CD4-positive, alpha-beta T cell treated with Interferon gamma for 1 hour (primary cell): Measurements from ENCODE around the gene IL2RA.
"Not testable (repeated sequence)": the region's sequence is repeated elsewhere in the genome, so short reads cannot be mapped to it uniquely, and the experiment has no call there.

Experiments
- DNase-seq: peaks from one replicate; pipeline ENCODE4 v3.0.0-alpha.2; 2020

The IL2RA gene

GRCh38 chr10:5976512-5977470 is 85.4 kb downstream of the IL2RA start:
- DNase-seq = no peak

DNA sequence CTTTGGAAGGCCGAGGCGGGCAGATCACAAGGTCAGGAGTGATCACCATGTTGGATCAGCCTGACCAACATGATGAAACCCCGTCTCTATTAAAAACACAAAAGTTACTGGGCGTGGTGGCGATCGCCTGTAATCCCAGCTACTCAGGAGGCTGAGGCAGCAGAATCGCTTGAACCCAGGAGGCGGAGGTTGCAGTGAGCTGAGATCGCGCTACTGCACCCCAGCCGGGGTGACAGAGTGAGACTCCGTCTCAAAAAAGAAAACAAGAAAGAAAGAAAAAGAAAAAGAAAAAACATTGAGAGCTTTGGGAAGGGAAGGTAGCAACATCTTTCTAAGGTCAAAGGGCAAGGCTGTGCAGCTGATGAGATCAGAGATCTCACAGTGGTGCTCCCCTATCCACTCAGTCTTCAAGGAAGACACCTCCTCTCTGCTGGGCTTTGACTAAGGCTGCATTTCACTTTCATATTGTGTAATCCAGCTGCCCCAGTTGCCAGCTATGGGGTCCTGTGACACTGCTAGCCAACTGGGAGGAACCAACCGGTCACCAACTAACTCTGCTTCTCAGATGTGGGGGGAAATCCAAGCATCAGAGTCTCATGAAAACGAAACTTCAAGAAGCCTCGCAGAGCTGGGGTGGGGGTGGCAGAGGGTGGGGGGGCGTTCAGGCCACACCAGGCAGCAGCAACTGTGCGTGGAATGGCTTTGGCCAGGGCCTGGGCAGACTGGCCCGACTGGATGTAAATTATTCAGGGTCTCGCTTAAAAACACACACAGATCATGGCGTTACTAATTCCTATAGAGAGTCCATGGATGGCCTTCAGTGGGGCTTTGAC is 86.3 kb downstream of the IL2RA start:
- DNase-seq = peak; percentile 72

- DNase-seq = no peak
Observed at GRCh38 chr10:5973069-5973468, 89.1 kb downstream of the IL2RA start.

- no peak for DNase-seq
Observed at GRCh38 chr10:5971886-5972285, 90.3 kb downstream of the IL2RA start.

GRCh38 chr10:5971315-5971832 is 90.8 kb downstream of the IL2RA start:
- no peak for DNase-seq

GRCh38 chr10:5970527-5970926 is 91.6 kb downstream of the IL2RA start:
- DNase-seq = no peak

- DNase-seq = no peak
Observed at GRCh38 chr10:5970066-5970465, 92.1 kb downstream of the IL2RA start.

DNA sequence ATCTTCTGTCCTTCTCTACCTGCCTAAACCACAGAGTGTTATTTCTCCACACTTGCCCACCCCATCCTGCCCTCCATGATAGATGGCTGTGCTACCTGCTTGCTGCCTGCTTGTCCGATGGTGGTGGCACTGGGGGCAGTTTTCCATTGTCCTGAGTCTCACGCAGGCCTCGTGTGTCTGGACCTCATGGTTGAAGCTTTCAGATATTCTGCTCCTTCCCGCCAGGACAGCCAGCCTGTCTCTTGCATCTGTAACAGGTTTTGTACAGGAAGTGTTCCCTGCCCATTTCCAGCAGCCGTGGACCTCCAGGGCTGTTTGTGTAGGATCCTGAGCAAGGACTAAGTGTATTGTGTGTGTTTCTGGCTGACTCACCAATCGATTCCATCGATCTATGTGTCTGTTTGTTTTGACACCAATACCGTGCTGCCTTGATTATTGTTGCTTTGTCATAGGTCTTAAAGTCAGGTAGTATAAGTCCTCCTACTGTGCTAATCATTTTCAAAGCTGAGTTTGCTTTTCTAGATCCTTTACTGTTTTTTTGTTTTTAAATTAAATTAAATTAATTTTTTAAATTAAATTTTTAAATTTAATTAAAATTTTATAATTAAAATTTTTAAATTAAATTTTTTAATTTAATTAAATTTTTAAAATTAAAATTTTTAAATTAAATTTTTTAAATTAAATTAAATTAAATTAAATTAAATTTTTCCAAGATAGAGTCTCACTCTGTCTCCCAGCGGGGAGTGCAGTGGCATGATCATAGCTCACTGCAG is 93.3 kb downstream of the IL2RA start:
- DNase-seq = no peak

- DNase-seq = no peak
Observed at GRCh38 chr10:5968037-5968680, 94.0 kb downstream of the IL2RA start.

DNA sequence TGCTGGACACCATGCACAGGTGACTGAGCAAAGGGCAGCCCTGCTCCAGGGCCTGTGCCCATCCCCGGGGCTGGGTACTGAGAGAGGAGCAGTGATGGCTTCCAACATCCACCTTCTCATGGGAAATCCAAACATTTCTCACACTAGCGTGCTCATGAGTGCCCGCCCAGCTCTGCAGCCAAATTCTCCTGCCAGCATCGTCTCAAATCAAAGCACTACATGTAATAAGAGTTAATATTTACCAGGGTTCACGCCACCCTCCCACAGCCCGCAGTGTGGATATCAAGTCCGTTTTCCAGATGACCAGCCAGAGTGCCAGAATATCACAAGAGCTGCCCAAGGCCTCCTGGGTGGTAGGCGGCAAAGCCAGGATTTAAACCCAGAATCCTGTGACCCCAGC is 96.9 kb downstream of the IL2RA start:
- DNase-seq = no peak

DNA sequence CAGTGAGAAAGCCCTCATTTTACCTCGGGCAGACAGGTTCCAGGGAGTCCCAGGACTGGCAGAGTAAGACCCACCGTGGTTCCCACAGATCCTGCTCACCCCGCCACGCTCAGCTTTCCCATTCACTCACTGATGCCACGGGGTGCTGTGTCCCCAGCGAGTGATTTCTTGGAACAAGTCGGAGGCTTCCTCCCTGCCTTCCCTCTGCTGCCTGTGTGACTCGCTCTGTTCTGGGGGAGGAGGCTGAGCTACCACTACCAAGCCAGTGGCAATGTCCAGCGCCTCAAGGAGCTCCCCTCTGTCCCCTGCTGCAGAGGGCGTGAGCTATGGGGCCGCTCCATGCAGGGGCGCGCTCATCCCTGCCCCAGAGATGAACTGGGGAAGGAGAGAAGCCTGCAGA is 97.4 kb downstream of the IL2RA start:
- DNase-seq = no peak

- DNase-seq = no peak
Observed at GRCh38 chr10:5963591-5963990, 98.6 kb downstream of the IL2RA start.

DNA sequence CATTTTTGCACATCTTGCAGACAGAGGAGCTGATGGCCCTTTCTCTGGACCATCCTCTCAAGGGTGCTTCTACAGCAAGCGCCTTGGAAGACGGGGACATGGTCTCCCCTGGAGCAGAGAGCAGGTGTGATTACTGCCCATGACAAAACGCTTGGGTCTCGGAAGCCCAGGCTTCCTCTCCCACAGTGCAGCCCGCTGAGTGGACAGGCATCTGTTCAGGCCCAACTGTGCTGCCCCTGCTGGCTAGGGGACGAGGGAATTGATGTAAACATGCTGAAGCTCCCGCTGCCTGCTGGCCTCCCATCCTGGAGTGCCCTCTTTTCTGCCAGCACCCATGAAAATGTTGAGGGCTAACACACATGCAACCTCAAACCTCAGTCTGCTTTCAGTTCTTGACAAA is 99.1 kb downstream of the IL2RA start:
- DNase-seq = no peak

DNA sequence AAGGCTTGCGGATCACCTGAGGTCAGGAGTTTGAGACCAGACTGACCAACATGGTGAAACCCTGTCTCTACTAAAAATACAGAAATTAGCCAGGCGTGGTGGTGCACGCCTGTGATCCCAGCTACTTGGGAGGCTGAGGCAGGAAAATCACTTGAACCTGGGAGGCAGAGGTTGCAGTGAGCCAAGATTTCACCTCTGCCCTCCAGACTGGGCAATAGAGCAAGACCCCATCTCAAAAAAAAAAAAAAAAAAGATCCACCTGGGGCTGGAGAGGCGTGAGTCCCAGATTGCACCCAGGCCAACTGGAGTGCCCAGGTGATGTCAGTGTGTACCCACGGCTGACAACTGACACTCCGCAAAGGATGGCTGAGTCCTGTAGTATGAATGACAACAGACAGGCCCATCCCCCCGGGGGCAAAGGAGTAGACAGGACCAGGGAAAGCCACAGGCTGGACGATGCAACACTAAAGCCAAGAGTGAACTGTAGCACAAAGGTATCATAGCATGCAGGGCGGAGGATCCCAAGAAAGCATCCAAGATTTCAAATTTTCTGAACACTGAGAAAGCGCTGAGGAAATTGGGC is 99.7 kb downstream of the IL2RA start:
- not testable (repeated sequence) for DNase-seq

- no peak for DNase-seq
Observed at GRCh38 chr10:5961405-5962100, 100.6 kb downstream of the IL2RA start.

DNA sequence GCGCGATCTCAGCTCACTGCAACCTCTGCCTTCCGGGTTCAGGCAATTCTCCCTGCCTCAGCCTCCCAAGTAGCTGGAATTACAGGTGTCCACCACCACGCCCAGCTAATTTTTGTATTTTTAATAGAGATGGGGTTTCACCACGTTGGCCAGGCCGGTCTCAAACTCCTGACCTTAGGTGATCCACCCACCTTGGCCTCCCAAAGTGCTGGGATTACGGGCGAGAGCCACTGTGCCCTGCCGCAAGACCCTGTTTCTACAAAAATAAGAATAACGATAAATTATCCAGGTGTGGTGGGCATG is 101.2 kb downstream of the IL2RA start:
- not testable (repeated sequence) for DNase-seq
